Liver (tissue), 9 donors: ENCODE results near the gene SCTR. TPM values are rescaled to one million over a fixed set of nuclear protein-coding genes. Genes with fewer than 3 reads are reported as not detected.

Source experiments
- DNase-seq: peaks from one replicate; pipeline ENCODE4 v3.0.0-alpha.2; 2017; ENCODE audit warnings: low spot score
- H3K27ac ChIP-seq, 2 donors: one replicate each; pipeline ENCODE4 v1.7.0; 2013; ENCODE audit warnings: inconsistent platforms in 2 of 2, low read length in 2 of 2, control low read depth in 1 of 2, low read depth in 1 of 2, mild to moderate bottlenecking in 1 of 2
- H3K27me3 ChIP-seq, 4 donors: one replicate each; pipeline versions ENCODE4 v1.6.1 to v1.7.0; 2013; ENCODE audit warnings: low read length in 3 of 4, inconsistent platforms in 1 of 4, mild to moderate bottlenecking in 1 of 4, moderate library complexity in 1 of 4; ENCODE audit not compliant: control insufficient read depth in 4 of 4, insufficient read depth in 4 of 4
- H3K36me3 ChIP-seq, 4 donors: one replicate each; pipeline versions ENCODE4 v1.6.1 to v1.7.0; 2013; ENCODE audit warnings: low read length in 3 of 4, mild to moderate bottlenecking in 3 of 4, low read depth in 1 of 4, moderate library complexity in 1 of 4; ENCODE audit not compliant: control insufficient read depth in 4 of 4, insufficient read depth in 3 of 4
- H3K4me1 ChIP-seq, 4 donors: one replicate each; pipeline versions ENCODE4 v1.6.1 to v1.7.0; 2013; ENCODE audit warnings: low read length in 3 of 4, mild to moderate bottlenecking in 3 of 4, moderate library complexity in 1 of 4; ENCODE audit not compliant: control insufficient read depth in 4 of 4, insufficient read depth in 4 of 4
- H3K4me3 ChIP-seq, 3 donors: one replicate each; pipeline versions ENCODE4 v1.6.1 to v1.7.0; 2013; ENCODE audit warnings: low read length in 3 of 3, control low read depth in 1 of 3, low read depth in 1 of 3, mild to moderate bottlenecking in 1 of 3
- H3K9ac ChIP-seq, 2 donors: one replicate each; pipeline ENCODE4 v1.7.0; 2013; ENCODE audit warnings: low read length in 2 of 2, mild to moderate bottlenecking in 2 of 2, moderate library complexity in 2 of 2, control low read depth in 1 of 2, low read depth in 1 of 2
- H3K9me3 ChIP-seq, 4 donors: one replicate each; pipeline versions ENCODE4 v1.6.1 to v1.7.0; 2013; ENCODE audit warnings: low read length in 3 of 4; ENCODE audit not compliant: control insufficient read depth in 4 of 4
- CTCF ChIP-seq: fragments of 150-350 bp; IDR thresholded peaks from 2 replicates; pipeline ENCODE4 v1.5.1; 2017; ENCODE audit warnings: improper control_type of control experiment, low read depth, low read length; ENCODE audit not compliant: missing input control
- EGR1 ChIP-seq, 2 donors: IDR thresholded peaks; 2 replicates each; pipeline ENCODE4 v1.6.1; 2016 to 2018; ENCODE audit warnings: antibody characterized with exemption in 2 of 2, low read depth in 2 of 2
- FOXA1 ChIP-seq: IDR thresholded peaks from 2 replicates; pipeline ENCODE4 v1.6.1; 2016; ENCODE audit warnings: antibody characterized with exemption
- FOXA2 ChIP-seq: IDR thresholded peaks from 2 replicates; pipeline ENCODE4 v1.6.1; 2016; ENCODE audit warnings: antibody characterized with exemption
- GABPA ChIP-seq, 2 donors: IDR thresholded peaks in 1 of 2; conservative IDR thresholded peaks in 1 of 2; 2 replicates each; pipeline ENCODE4 v1.6.1; 2016; ENCODE audit warnings: antibody characterized with exemption in 2 of 2, mild to moderate bottlenecking in 1 of 2, moderate library complexity in 1 of 2
- HNF4G ChIP-seq: IDR thresholded peaks from 2 replicates; pipeline ENCODE4 v1.6.1; 2016; ENCODE audit warnings: antibody characterized with exemption
- JUND ChIP-seq, 2 donors: IDR thresholded peaks; 2 replicates each; pipeline ENCODE4 v1.6.1; 2016; ENCODE audit warnings: antibody characterized with exemption in 2 of 2
- MAX ChIP-seq: IDR thresholded peaks from 2 replicates; pipeline ENCODE4 v1.6.1; 2016; ENCODE audit warnings: antibody characterized with exemption
- NR2F2 ChIP-seq: IDR thresholded peaks from 2 replicates; pipeline ENCODE4 v1.6.1; 2016; ENCODE audit warnings: antibody characterized with exemption
- RAD21 ChIP-seq, 2 donors: IDR thresholded peaks; 2 replicates each; pipeline ENCODE4 v1.6.1; 2016; ENCODE audit warnings: antibody characterized with exemption in 2 of 2, mild to moderate bottlenecking in 2 of 2
- RXRA ChIP-seq, 2 donors: IDR thresholded peaks; 2 replicates each; pipeline ENCODE4 v1.6.1; 2017 to 2018; ENCODE audit warnings: antibody characterized with exemption in 2 of 2, mild to moderate bottlenecking in 1 of 2
- SP1 ChIP-seq: IDR thresholded peaks from 2 replicates; pipeline ENCODE4 v1.6.1; 2018; ENCODE audit warnings: antibody characterized with exemption, mild to moderate bottlenecking
- TAF1 ChIP-seq: conservative IDR thresholded peaks from 2 replicates; pipeline ENCODE4 v1.6.1; 2016; ENCODE audit warnings: antibody characterized with exemption, mild to moderate bottlenecking
- YY1 ChIP-seq: IDR thresholded peaks from 2 replicates; pipeline ENCODE4 v1.6.1; 2016; ENCODE audit warnings: antibody characterized with exemption, mild to moderate bottlenecking
- WGBS: extraction: QIAGEN DNeasy Blood & Tissue Kit; methylation state at CpG from one replicate; pipeline ENCODE4 v1.1.7; 2013; 5-methylcytosine and 5-hydroxymethylcytosine counted together
- polyA plus RNA-seq, 2 donors: library from polyadenylated mRNA; stranded (reverse) in 1 of 2; unstranded in 1 of 2; fragments of 200-250 nt in 1 of 2; fragments of >200 nt in 1 of 2; fragmentation: Nextera tagmentation in 1 of 2; extraction: Ambion mirVana in 1 of 2; gene quantifications; one replicate each; pipeline versions ENCODE4 v1.2.1 to v1.2.3, GENCODE V29; 2013 to 2015
- total RNA-seq, 2 donors: library from RNA; depleted of rRNA; stranded (reverse); fragments of >200 nt; gene quantifications; one replicate each; pipeline ENCODE4 v1.2.3, GENCODE V29; 2014
- TF ChIP-seq, protein P1 (sequence below): IDR thresholded peaks from 2 replicates; pipeline ENCODE4 v1.6.1; 2016; ENCODE audit warnings: antibody characterized with exemption, mild to moderate bottlenecking
- TF ChIP-seq, protein P2 (sequence below): IDR thresholded peaks from 2 replicates; pipeline ENCODE4 v1.6.1; 2016; ENCODE audit warnings: antibody characterized with exemption
- donor health status: healthy.
- donor health status: healthy.
- donor health status: healthy.
- donor health status: healthy.
- donor health status: healthy.

The SCTR gene
- total and polyA plus RNA-seq, 4 donors, result 0.17 to 0.47 (median 0.29) TPM

DNA sequence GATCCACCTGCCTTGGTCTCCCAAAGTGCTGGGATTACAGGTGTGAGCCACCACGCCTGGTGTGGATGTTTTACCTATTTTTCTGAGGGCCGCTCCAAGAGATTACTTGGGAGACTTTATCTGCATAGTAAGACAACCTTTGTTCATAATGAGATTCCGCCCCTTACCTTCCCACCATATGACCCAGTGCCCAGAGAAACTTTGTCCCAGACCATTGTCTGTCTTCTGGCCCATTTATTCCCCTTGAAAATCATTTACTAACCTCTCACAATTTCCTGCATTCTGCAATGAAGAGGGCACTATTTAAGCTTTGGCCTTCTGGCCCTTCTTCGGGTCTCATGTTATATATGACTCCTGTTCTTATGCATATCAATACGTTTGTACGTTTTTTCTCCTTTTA lies 106.4 kb downstream of the SCTR start:
- H3K36me3 ChIP-seq, result no peaks in the 10 kb centered on the region
- H3K4me1 ChIP-seq, result no peaks in the 10 kb centered on the region
- no peaks in the 10 kb centered on the region for H3K27me3 ChIP-seq
- WGBS, result 95% methylated on average over 6 of the region's 6 CpGs
- no peak overlapping the region for H3K4me3 ChIP-seq
- no peak overlapping the region for H3K27ac ChIP-seq
- H3K9ac ChIP-seq, result no peak overlapping the region
- H3K9me3 ChIP-seq, result no peaks in the 10 kb centered on the region
- TF ChIP-seq MAX (no peak), RAD21 (IDR thresholded peaks at IDR 0.05) (no peak), SP1 (no peak), HNF4G (no peak), RXRA (IDR thresholded peaks at IDR 0.05) (no peak), NR2F2 (no peak), TAF1 (no peak), GABPA (IDR thresholded peaks at IDR 0.05 in 1 of 2, conservative IDR thresholded peaks at IDR 0.05 in 1 of 2) (no peak), FOXA1 (no peak), CTCF (no peak), YY1 (no peak), FOXA2 (no peak), EGR1 (IDR thresholded peaks at IDR 0.05; ENCODE audit: low read depth in 2 of 2) (no peak)
- TF ChIP-seq, protein P1, sequence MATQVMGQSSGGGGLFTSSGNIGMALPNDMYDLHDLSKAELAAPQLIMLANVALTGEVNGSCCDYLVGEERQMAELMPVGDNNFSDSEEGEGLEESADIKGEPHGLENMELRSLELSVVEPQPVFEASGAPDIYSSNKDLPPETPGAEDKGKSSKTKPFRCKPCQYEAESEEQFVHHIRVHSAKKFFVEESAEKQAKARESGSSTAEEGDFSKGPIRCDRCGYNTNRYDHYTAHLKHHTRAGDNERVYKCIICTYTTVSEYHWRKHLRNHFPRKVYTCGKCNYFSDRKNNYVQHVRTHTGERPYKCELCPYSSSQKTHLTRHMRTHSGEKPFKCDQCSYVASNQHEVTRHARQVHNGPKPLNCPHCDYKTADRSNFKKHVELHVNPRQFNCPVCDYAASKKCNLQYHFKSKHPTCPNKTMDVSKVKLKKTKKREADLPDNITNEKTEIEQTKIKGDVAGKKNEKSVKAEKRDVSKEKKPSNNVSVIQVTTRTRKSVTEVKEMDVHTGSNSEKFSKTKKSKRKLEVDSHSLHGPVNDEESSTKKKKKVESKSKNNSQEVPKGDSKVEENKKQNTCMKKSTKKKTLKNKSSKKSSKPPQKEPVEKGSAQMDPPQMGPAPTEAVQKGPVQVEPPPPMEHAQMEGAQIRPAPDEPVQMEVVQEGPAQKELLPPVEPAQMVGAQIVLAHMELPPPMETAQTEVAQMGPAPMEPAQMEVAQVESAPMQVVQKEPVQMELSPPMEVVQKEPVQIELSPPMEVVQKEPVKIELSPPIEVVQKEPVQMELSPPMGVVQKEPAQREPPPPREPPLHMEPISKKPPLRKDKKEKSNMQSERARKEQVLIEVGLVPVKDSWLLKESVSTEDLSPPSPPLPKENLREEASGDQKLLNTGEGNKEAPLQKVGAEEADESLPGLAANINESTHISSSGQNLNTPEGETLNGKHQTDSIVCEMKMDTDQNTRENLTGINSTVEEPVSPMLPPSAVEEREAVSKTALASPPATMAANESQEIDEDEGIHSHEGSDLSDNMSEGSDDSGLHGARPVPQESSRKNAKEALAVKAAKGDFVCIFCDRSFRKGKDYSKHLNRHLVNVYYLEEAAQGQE, result no peak
- TF ChIP-seq, protein P2, sequence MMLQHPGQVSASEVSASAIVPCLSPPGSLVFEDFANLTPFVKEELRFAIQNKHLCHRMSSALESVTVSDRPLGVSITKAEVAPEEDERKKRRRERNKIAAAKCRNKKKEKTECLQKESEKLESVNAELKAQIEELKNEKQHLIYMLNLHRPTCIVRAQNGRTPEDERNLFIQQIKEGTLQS, result no peak
- DNase-seq, result no peak

GRCh38 chr2:119416299-119416923 lies 107.9 kb downstream of the SCTR start:
- no peak for DNase-seq
- no peaks in the 10 kb centered on the region for H3K27me3 ChIP-seq
- TF ChIP-seq HNF4G (no peak), MAX (no peak), NR2F2 (no peak), JUND (IDR thresholded peaks at IDR 0.05) (no peak)
- H3K4me3 ChIP-seq, result no peak overlapping the region
- 93% methylated on average over 4 of the region's 4 CpGs for WGBS
- no peak overlapping the region for H3K27ac ChIP-seq
- no peak overlapping the region for H3K9ac ChIP-seq
- H3K9me3 ChIP-seq, result no peaks in the 10 kb centered on the region
- no peaks in the 10 kb centered on the region for H3K36me3 ChIP-seq
- no peaks in the 10 kb centered on the region for H3K4me1 ChIP-seq
